Measurements from ENCODE around the gene HNMT.

- TF ChIP-seq, protein P1, sequence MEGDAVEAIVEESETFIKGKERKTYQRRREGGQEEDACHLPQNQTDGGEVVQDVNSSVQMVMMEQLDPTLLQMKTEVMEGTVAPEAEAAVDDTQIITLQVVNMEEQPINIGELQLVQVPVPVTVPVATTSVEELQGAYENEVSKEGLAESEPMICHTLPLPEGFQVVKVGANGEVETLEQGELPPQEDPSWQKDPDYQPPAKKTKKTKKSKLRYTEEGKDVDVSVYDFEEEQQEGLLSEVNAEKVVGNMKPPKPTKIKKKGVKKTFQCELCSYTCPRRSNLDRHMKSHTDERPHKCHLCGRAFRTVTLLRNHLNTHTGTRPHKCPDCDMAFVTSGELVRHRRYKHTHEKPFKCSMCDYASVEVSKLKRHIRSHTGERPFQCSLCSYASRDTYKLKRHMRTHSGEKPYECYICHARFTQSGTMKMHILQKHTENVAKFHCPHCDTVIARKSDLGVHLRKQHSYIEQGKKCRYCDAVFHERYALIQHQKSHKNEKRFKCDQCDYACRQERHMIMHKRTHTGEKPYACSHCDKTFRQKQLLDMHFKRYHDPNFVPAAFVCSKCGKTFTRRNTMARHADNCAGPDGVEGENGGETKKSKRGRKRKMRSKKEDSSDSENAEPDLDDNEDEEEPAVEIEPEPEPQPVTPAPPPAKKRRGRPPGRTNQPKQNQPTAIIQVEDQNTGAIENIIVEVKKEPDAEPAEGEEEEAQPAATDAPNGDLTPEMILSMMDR (IDR thresholded peaks at IDR 0.05 in 4 of 5, conservative IDR thresholded peaks at IDR 0.05 in 1 of 5) = no peak
- TF ChIP-seq POLR2A (IDR thresholded peaks at IDR 0.05) = no peak
Observed at GRCh38 chr2:137945229-137945628, 19.0 kb upstream of the HNMT start.

Measured in gastrocnemius medialis (tissue), 4 donors.